ENCODE data around the gene VPS39. TPM values are rescaled to one million over a fixed set of nuclear protein-coding genes. Genes with fewer than 3 reads are reported as not detected.

VPS39 gene
- total and polyA plus RNA-seq, 2 of the 13 experiments (the other 11 are each of a cell fraction or from before 2014, with no cell fraction given): 22.9 to 32.0 TPM

GRCh38 chr15:42138968-42139386, 69.1 kb downstream of the VPS39 start (continued):
- TF ChIP-seq, protein P1, sequence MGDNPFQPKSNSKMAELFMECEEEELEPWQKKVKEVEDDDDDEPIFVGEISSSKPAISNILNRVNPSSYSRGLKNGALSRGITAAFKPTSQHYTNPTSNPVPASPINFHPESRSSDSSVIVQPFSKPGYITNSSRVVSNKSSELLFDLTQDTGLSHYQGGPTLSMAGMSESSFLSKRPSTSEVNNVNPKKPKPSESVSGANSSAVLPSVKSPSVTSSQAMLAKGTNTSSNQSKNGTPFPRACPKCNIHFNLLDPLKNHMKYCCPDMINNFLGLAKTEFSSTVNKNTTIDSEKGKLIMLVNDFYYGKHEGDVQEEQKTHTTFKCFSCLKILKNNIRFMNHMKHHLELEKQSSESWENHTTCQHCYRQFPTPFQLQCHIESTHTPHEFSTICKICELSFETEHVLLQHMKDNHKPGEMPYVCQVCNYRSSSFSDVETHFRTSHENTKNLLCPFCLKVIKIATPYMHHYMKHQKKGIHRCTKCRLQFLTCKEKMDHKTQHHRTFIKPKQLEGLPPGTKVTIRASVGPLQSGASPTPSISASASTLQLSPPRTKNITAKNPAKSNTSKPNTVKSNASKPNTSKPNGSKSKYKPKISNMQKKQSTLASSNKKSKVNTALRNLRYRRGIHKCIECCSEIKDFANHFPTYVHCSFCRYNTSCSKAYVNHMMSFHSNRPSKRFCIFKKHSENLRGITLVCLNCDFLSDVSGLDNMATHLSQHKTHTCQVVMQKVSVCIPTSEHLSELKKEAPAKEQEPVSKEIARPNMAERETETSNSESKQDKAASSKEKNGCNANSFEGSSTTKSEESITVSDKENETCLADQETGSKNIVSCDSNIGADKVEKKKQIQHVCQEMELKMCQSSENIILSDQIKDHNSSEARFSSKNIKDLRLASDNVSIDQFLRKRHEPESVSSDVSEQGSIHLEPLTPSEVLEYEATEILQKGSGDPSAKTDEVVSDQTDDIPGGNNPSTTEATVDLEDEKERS (CRISPR knock-in tag; IDR thresholded peaks at IDR 0.05): peak; percentile 100
- TF ChIP-seq ZNF691 (CRISPR knock-in tag; IDR thresholded peaks at IDR 0.05; ENCODE audit: borderline replicate concordance, low read depth): 0 out of 2 replicates have a peak, but pooled peaks have one; percentile 55
- TF ChIP-seq ZNF616 (CRISPR knock-in tag; IDR thresholded peaks at IDR 0.05; ENCODE audit: low read depth): peak; percentile 68; the same call in 1 of the 2 replicates
- no peak for TF ChIP-seq KLF13 (CRISPR knock-in tag; IDR thresholded peaks at IDR 0.05)
- peak; percentile 91 for TF ChIP-seq POGK (CRISPR knock-in tag; conservative IDR thresholded peaks at IDR 0.05)
- TF ChIP-seq ZMYM2 (CRISPR knock-in tag; IDR thresholded peaks at IDR 0.05): peak; percentile 91
- TF ChIP-seq RBFOX2 (IDR thresholded peaks at IDR 0.05; ENCODE audit: low read depth, low read length): no peak
- TF ChIP-seq CC2D1A (CRISPR knock-in tag; IDR thresholded peaks at IDR 0.05): no peak
- TF ChIP-seq PPARG (CRISPR knock-in tag; conservative IDR thresholded peaks at IDR 0.05): 0 out of 2 replicates have a peak, but pooled peaks have one; percentile 48
- peak; percentile 62; the same call in 1 of the 2 replicates for TF ChIP-seq ARID4A (CRISPR knock-in tag; IDR thresholded peaks at IDR 0.05; ENCODE audit: borderline replicate concordance)
- TF ChIP-seq JUNB (CRISPR knock-in tag; IDR thresholded peaks at IDR 0.05; ENCODE audit: borderline replicate concordance): no peak
- peak; percentile 97 for TF ChIP-seq SOX13 (IDR thresholded peaks at IDR 0.05)
- TF ChIP-seq SOX13 (CRISPR knock-in tag; conservative IDR thresholded peaks at IDR 0.05 in 1 of 2, IDR thresholded peaks at IDR 0.05 in 1 of 2): peak in 1 of 2 experiments; percentile 98; a peak in 2 of 4 replicates
- TF ChIP-seq ZNF850 (CRISPR knock-in tag; conservative IDR thresholded peaks at IDR 0.05): no peak
- TF ChIP-seq, protein P2, sequence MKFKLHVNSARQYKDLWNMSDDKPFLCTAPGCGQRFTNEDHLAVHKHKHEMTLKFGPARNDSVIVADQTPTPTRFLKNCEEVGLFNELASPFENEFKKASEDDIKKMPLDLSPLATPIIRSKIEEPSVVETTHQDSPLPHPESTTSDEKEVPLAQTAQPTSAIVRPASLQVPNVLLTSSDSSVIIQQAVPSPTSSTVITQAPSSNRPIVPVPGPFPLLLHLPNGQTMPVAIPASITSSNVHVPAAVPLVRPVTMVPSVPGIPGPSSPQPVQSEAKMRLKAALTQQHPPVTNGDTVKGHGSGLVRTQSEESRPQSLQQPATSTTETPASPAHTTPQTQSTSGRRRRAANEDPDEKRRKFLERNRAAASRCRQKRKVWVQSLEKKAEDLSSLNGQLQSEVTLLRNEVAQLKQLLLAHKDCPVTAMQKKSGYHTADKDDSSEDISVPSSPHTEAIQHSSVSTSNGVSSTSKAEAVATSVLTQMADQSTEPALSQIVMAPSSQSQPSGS (CRISPR knock-in tag; IDR thresholded peaks at IDR 0.05): peak; percentile 82
- peak; percentile 61 for TF ChIP-seq ZNF747 (CRISPR knock-in tag; IDR thresholded peaks at IDR 0.05; ENCODE audit: borderline replicate concordance)

All from HepG2 (cell line).